Testis (tissue), 2 donors: Measurements from ENCODE around the gene ZNF275.

Source experiments
- CTCF ChIP-seq, 3 experiments: fragments of 450-650 bp in 2 of 3; fragments of 200-600 bp in 1 of 3; sonication (generic) in 1 of 3; IDR thresholded peaks; one replicate each; pipeline ENCODE4 v1.5.1; 2016 to 2019; ENCODE audit warnings: antibody characterized with exemption in 3 of 3, mild to moderate bottlenecking in 2 of 3, moderate library complexity in 1 of 3
- POLR2A ChIP-seq: fragments of 450-650 bp; IDR thresholded peaks from one replicate; pipeline ENCODE4 v1.6.1; 2017; ENCODE audit warnings: antibody characterized with exemption, mild to moderate bottlenecking, moderate library complexity

DNA sequence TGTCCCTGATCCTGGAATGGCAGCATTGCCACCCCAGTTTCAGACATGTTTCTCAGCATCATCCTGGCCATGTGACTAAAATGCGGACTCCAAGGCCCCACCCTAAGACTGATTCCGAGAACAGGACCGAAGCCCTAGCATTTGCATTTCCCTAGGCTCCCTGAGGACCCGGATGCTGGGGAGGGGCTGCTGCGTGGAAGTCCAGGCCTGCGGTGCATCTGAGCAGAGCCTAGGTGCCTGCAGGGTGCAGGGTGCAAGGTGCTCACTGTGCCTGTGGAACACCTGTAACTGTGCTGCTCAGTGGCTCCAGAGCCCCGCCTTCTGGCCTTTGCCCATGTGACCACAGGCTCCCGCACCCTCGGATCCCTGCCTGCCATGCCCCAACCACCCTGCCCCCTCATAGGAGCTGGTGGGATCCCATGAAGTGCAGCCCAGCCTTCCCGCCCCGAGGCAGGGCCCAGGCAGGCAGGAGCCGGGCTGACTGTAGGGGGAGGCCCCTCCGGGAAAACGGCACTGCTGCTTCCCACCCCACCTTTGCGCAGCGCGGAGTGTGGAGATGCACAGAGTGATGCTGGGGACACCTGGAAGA lies 27.3 kb upstream of the ZNF275 start:
- TF ChIP-seq CTCF (IDR thresholded peaks at IDR 0.05) (no peak), POLR2A (no peak)
